H1 (cell line): Measurements from ENCODE around the gene PEX16. TPM values are rescaled to one million over a fixed set of nuclear protein-coding genes. Genes with fewer than 3 reads are reported as not detected.

Experiments used
- CTCF ChIA-PET: fragments of 300-600 bp; sonication (Branson Sonifier 250); formaldehyde crosslinking; loops from one replicate; lab custom pipeline; 2021; ENCODE audit not compliant: partially characterized antibody; lab: Charles Lee
- POLR2A ChIA-PET: fragments of 300-600 bp; sonication (Branson Sonifier 250); formaldehyde crosslinking; loops from one replicate; lab custom pipeline; 2021; ENCODE audit warnings: inconsistent platforms; ENCODE audit not compliant: partially characterized antibody; lab: Charles Lee
- DNase-seq, 2 experiments: peaks; one replicate each; pipeline versions ENCODE4 v3.0.0 to v3.0.0-alpha.2; 2010 to 2022; ENCODE audit warnings: low spot score in 2 of 2, low read depth in 1 of 2, mixed read lengths in 1 of 2
- FAIRE-seq: peaks from 2 replicates; lab custom pipeline; 2011; peaks lifted over from hg19 to GRCh38; lab: Jason Lieb, UNC
- H2AFZ ChIP-seq: 2 replicates; pipeline ENCODE4 v1.8.1; 2012; ENCODE audit warnings: low read length, inconsistent platforms
- H2AK5ac ChIP-seq: 2 replicates; pipeline ENCODE4 v1.6.1; 2013; ENCODE audit warnings: low read depth, low read length
- H2BK120ac ChIP-seq: replicated peaks from 2 replicates; pipeline ENCODE3; 2013; ENCODE audit warnings: low read depth, low read length, inconsistent platforms
- H2BK12ac ChIP-seq: 2 replicates; pipeline ENCODE4 v1.6.1; 2013; ENCODE audit warnings: low read depth, low read length
- H2BK15ac ChIP-seq: 2 replicates; pipeline ENCODE4 v1.6.1; 2013; ENCODE audit warnings: low read length
- H2BK20ac ChIP-seq: 2 replicates; pipeline ENCODE4 v1.6.1; 2013; ENCODE audit warnings: low read length
- H2BK5ac ChIP-seq: 2 replicates; pipeline ENCODE4 v1.6.1; 2013; ENCODE audit warnings: low read depth, low read length
- H3K14ac ChIP-seq: 2 replicates; pipeline ENCODE4 v1.6.1; 2013; ENCODE audit warnings: inconsistent platforms; ENCODE audit not compliant: insufficient read length
- H3K18ac ChIP-seq: 2 replicates; pipeline ENCODE4 v1.6.1; 2013; ENCODE audit warnings: low read length; ENCODE audit errors: extremely low read depth
- H3K23ac ChIP-seq: 2 replicates; pipeline ENCODE4 v1.6.1; 2013; ENCODE audit warnings: inconsistent platforms; ENCODE audit not compliant: insufficient read length
- H3K23me2 ChIP-seq: 2 replicates; pipeline ENCODE4 v1.6.1; 2013; ENCODE audit warnings: low read depth, low read length
- H3K27ac ChIP-seq: 2 replicates; pipeline ENCODE4 v1.6.1; 2011; ENCODE audit warnings: low read depth, low read length, inconsistent platforms
- H3K27me3 ChIP-seq, 4 experiments: replicated peaks in 1 of 4; 1 replicate in 1 of 4; 2 replicates in 3 of 4; pipeline versions ENCODE4 v1.6.1 to v1.8.1; 2011 to 2013; ENCODE audit warnings: low read length in 3 of 4, mild to moderate bottlenecking in 3 of 4, inconsistent platforms in 2 of 4, mixed read lengths in 2 of 4, moderate library complexity in 1 of 4; ENCODE audit not compliant: control insufficient read depth in 3 of 4, insufficient read depth in 3 of 4; ENCODE audit errors: extremely low read depth in 1 of 4
- H3K36me3 ChIP-seq, 4 experiments: 2 replicates each; pipeline versions ENCODE4 v1.6.1 to v1.8.1; 2011 to 2013; ENCODE audit warnings: mild to moderate bottlenecking in 4 of 4, low read length in 3 of 4, moderate library complexity in 2 of 4, control low read depth in 1 of 4, inconsistent platforms in 1 of 4; ENCODE audit not compliant: insufficient read depth in 4 of 4, control insufficient read depth in 2 of 4
- H3K4ac ChIP-seq: replicated peaks from 2 replicates; pipeline ENCODE3; 2013; ENCODE audit warnings: low read length, low read depth, mixed read lengths, inconsistent platforms; ENCODE audit not compliant: insufficient read length
- H3K4me1 ChIP-seq, 4 experiments: replicated peaks in 1 of 4; 1 replicate in 1 of 4; 2 replicates in 3 of 4; pipeline versions ENCODE4 v1.6.1 to v1.8.1; 2011 to 2013; ENCODE audit warnings: low read length in 3 of 4, inconsistent platforms in 2 of 4, mixed read lengths in 1 of 4; ENCODE audit not compliant: insufficient read depth in 4 of 4, control insufficient read depth in 3 of 4
- H3K4me2 ChIP-seq, 2 experiments: 2 replicates each; pipeline versions ENCODE4 v1.6.1 to v1.8.1; 2011 to 2013; ENCODE audit warnings: low read depth in 2 of 2, low read length in 2 of 2, control low read depth in 1 of 2, inconsistent platforms in 1 of 2, mild to moderate bottlenecking in 1 of 2; ENCODE audit not compliant: insufficient read depth in 1 of 2
- H3K4me3 ChIP-seq, 4 experiments: fragments of 200-600, 300-600 bp in 1 of 4; sonication (generic), shearing (Covaris generic), sonication (Bioruptor Twin) in 1 of 4; 2 replicates each; pipeline versions ENCODE4 v1.5.1 to v1.8.1; 2011 to 2016; ENCODE audit warnings: low read length in 4 of 4, low read depth in 3 of 4, control low read depth in 2 of 4, inconsistent platforms in 2 of 4, mild to moderate bottlenecking in 2 of 4, mixed read lengths in 1 of 4, moderate library complexity in 1 of 4; ENCODE audit not compliant: insufficient read depth in 2 of 4; ENCODE audit errors: extremely low read depth in 1 of 4
- H3K56ac ChIP-seq: replicated peaks from 2 replicates; pipeline ENCODE3; 2013; ENCODE audit warnings: low read depth, mild to moderate bottlenecking, mixed read lengths, low read length, inconsistent platforms; ENCODE audit not compliant: insufficient read length
- H3K79me1 ChIP-seq: 2 replicates; pipeline ENCODE4 v1.6.1; 2013; ENCODE audit warnings: low read depth, low read length, control low read depth
- H3K79me2 ChIP-seq, 2 experiments: 2 replicates each; pipeline versions ENCODE4 v1.6.1 to v1.8.1; 2012 to 2013; ENCODE audit warnings: low read length in 2 of 2, mild to moderate bottlenecking in 2 of 2, inconsistent platforms in 1 of 2; ENCODE audit not compliant: insufficient read depth in 2 of 2, control insufficient read depth in 1 of 2
- H3K9ac ChIP-seq, 4 experiments: replicated peaks in 1 of 4; 1 replicate in 1 of 4; 2 replicates in 3 of 4; pipeline versions ENCODE4 v1.6.1 to v1.8.1; 2011 to 2013; ENCODE audit warnings: low read depth in 3 of 4, low read length in 3 of 4, control low read depth in 2 of 4, mild to moderate bottlenecking in 2 of 4, moderate library complexity in 2 of 4, inconsistent platforms in 1 of 4; ENCODE audit errors: extremely low read depth in 1 of 4
- H3K9me3 ChIP-seq, 2 experiments: 2 replicates each; pipeline versions ENCODE4 v1.6.1 to v1.8.1; 2012 to 2013; ENCODE audit warnings: mild to moderate bottlenecking in 2 of 2, moderate library complexity in 2 of 2, control low read depth in 1 of 2, inconsistent platforms in 1 of 2, low read depth in 1 of 2, low read length in 1 of 2, mixed read lengths in 1 of 2; ENCODE audit not compliant: insufficient read depth in 2 of 2
- H4K20me1 ChIP-seq, 2 experiments: replicated peaks in 1 of 2; 2 replicates each; pipeline versions ENCODE3 to v1.8.1; 2011 to 2013; ENCODE audit warnings: inconsistent platforms in 2 of 2, low read length in 2 of 2, mild to moderate bottlenecking in 1 of 2; ENCODE audit not compliant: insufficient read depth in 2 of 2, control insufficient read depth in 1 of 2
- H4K5ac ChIP-seq: 2 replicates; pipeline ENCODE4 v1.6.1; 2013; ENCODE audit warnings: low read length, low read depth, mixed read lengths, inconsistent platforms; ENCODE audit not compliant: insufficient read length
- H4K8ac ChIP-seq: 2 replicates; pipeline ENCODE4 v1.8.0; 2013; ENCODE audit warnings: mild to moderate bottlenecking, moderate library complexity, low read length, inconsistent platforms; ENCODE audit not compliant: insufficient read depth; ENCODE audit errors: extremely low read depth
- H4K91ac ChIP-seq: replicated peaks from 2 replicates; pipeline ENCODE3; 2013; ENCODE audit warnings: low read length, mixed read lengths, inconsistent platforms; ENCODE audit not compliant: insufficient read length
- BRCA1 ChIP-seq: IDR thresholded peaks from 2 replicates; pipeline ENCODE4 v1.6.1; 2012; ENCODE audit warnings: low read depth, low read length, improper control_type of control experiment
- CBX5 ChIP-seq: fragments of 300-800, 300-1000 bp; sonication (generic); IDR thresholded peaks from 2 replicates; pipeline ENCODE4 v1.7.1; 2016; ENCODE audit warnings: antibody characterized with exemption, low read length, low read depth
- CHD2 ChIP-seq: IDR thresholded peaks from 2 replicates; pipeline ENCODE4 v1.6.1; 2012; ENCODE audit warnings: low read length, improper control_type of control experiment
- EP300 ChIP-seq, 2 experiments: IDR thresholded peaks; 1 replicate in 1 of 2; 2 replicates in 1 of 2; pipeline ENCODE4 v1.6.1; 2011 to 2012; ENCODE audit warnings: low read depth in 2 of 2, low read length in 2 of 2, mild to moderate bottlenecking in 2 of 2, borderline replicate concordance in 1 of 2, inconsistent platforms in 1 of 2, moderate library complexity in 1 of 2
- EZH2 ChIP-seq: fragments of 200-600 bp; sonication (generic); IDR thresholded peaks from 2 replicates; pipeline ENCODE4 v1.7.1; 2012; ENCODE audit warnings: low read depth, mild to moderate bottlenecking, moderate library complexity, low read length, inconsistent platforms; ENCODE audit not compliant: severe bottlenecking
- GABPA ChIP-seq: IDR thresholded peaks from 2 replicates; pipeline ENCODE4 v1.6.1; 2011; ENCODE audit warnings: mild to moderate bottlenecking, low read length, moderate library complexity, borderline replicate concordance; ENCODE audit not compliant: insufficient read depth
- KDM4A ChIP-seq: IDR thresholded peaks from one replicate; pipeline ENCODE4 v1.7.1; 2012; ENCODE audit warnings: low read depth, mild to moderate bottlenecking, moderate library complexity, low read length, inconsistent platforms; ENCODE audit not compliant: severe bottlenecking
- MAFK ChIP-seq: IDR thresholded peaks from 2 replicates; pipeline ENCODE4 v1.6.1; 2012; ENCODE audit warnings: low read depth, mild to moderate bottlenecking, improper control_type of control experiment, low read length
- MAX ChIP-seq: IDR thresholded peaks from 2 replicates; pipeline ENCODE4 v1.6.1; 2012; ENCODE audit warnings: inconsistent platforms
- POU5F1 ChIP-seq: IDR thresholded peaks from 2 replicates; pipeline ENCODE4 v1.6.1; 2011; ENCODE audit warnings: low read depth, mild to moderate bottlenecking, low read length, moderate library complexity
- RFX5 ChIP-seq: IDR thresholded peaks from 2 replicates; pipeline ENCODE4 v1.6.1; 2011; ENCODE audit warnings: low read depth, low read length, improper control_type of control experiment, borderline replicate concordance
- SUZ12 ChIP-seq: fragments of 200-600 bp; sonication (generic); IDR thresholded peaks from 2 replicates; pipeline ENCODE4 v1.6.1; 2012; ENCODE audit warnings: mild to moderate bottlenecking, inconsistent platforms, low read length, moderate library complexity, mixed read lengths
- TCF12 ChIP-seq: IDR thresholded peaks from 2 replicates; pipeline ENCODE4 v1.6.1; 2011; ENCODE audit warnings: low read depth, mild to moderate bottlenecking, low read length
- TEAD4 ChIP-seq: IDR thresholded peaks from 2 replicates; pipeline ENCODE4 v1.6.1; 2012; ENCODE audit warnings: low read depth, low read length, inconsistent platforms, mixed read lengths
- WGBS, 2 experiments: shearing (Covaris generic) in 1 of 2; methylation state at CpG; one replicate each; pipeline versions ENCODE4 v1.1.6 to v1.1.7; 2013 to 2015; ENCODE audit warnings: low lambda C conversion rate in 2 of 2, mixed read lengths in 2 of 2, inconsistent platforms in 1 of 2, low coverage in 1 of 2, missing lambda C conversion rate in 1 of 2; ENCODE audit not compliant: insufficient replicate concordance in 2 of 2, insufficient coverage in 1 of 2, insufficient read length in 1 of 2; ENCODE audit errors: extremely low coverage in 1 of 2, missing lambda C conversion rate in 1 of 2; 5-methylcytosine and 5-hydroxymethylcytosine counted together
- polyA plus RNA-seq, 7 experiments: library from polyadenylated mRNA; depleted of rRNA in 3 of 7; stranded (reverse) in 5 of 7; unstranded in 2 of 7; fragments of >200 nt in 5 of 7; fragments of 200-250 nt in 2 of 7; gene quantifications; 1 replicate in 5 of 7; 2 replicates in 1 of 7; 4 replicates in 1 of 7; pipeline versions ENCODE4 v1.2.1 to v1.2.3, GENCODE V29; 2011 to 2013; ENCODE audit warnings: missing spikeins in 2 of 7, mixed read lengths in 2 of 7
- total RNA-seq: library from RNA; stranded (reverse); fragmentation: NEBNext Ultra II Directional; extraction: Animal tissue kit (Norgen Biotek cat#: 25700); gene quantifications from 2 replicates; pipeline ENCODE4 v1.2.1, GENCODE V29; 2021

The PEX16 gene
- total and polyA plus RNA-seq, 2 of the 8 experiments (the other 6 are each of a cell fraction or from before 2014, with no cell fraction given), result 29.2 to 36.0 TPM

- Histone ChIP-seq H3K27ac (no peak overlapping the region), H2AK5ac (no peak overlapping the region), H3K14ac (no peak overlapping the region), H4K5ac (no peak overlapping the region), H2BK20ac (no peak overlapping the region), H3K79me2 (no peaks in the 10 kb centered on the region), H2BK12ac (no peak overlapping the region), H3K27me3 (no peaks in the 10 kb centered on the region), H3K4me1 (peaks cover 6 to 20% (median 15%) of the 10 kb centered on the region in 4 experiments; a peak in 6 of 7 replicates), H4K91ac (no peak overlapping the region), H3K4me3 (no peak overlapping the region), H3K9me3 (no peaks in the 10 kb centered on the region), H3K4ac (no peak overlapping the region), H3K9ac (no peak overlapping the region), H3K56ac (no peak overlapping the region), H3K18ac (no peak overlapping the region), H2AFZ (no peak overlapping the region), H4K20me1 (no peaks in the 10 kb centered on the region), H3K23me2 (no peaks in the 10 kb centered on the region), H2BK15ac (no peak overlapping the region), H2BK120ac (no peak overlapping the region), H3K79me1 (no peaks in the 10 kb centered on the region), H4K8ac (no peak overlapping the region), H3K4me2 (no peak overlapping the region), H2BK5ac (no peak overlapping the region), H3K23ac (no peak overlapping the region), H3K36me3 (peaks cover 3 to 27% (median 9%) of the 10 kb centered on the region in 4 experiments; a peak in 5 of 8 replicates)
- WGBS, 2 experiments, result 96% methylated on average over 5 of the region's 5 CpGs; no CpG with 5 or more reads in 1 of the 2 experiments
- FAIRE-seq (no peak), DNase-seq (no peak)
- ChIA-PET CTCF (interaction anchor here (0.6 to 8.6 kb wide), 8 partner anchors 12 to 510 kb away, joined by 3 to 90 read pairs (median 4); no protein-coding TSS in a partner anchor), POLR2A (interaction anchor here (4.7 kb wide), 1 partner anchor 13 kb away, joined by 17 read pairs; the partner anchor contains the start of gene CRY2)
- TF ChIP-seq MAX (no peak), RFX5 (no peak), BRCA1 (no peak), POU5F1 (no peak), GABPA (no peak), EP300 (IDR thresholded peaks at IDR 0.05; ENCODE audit: borderline replicate concordance in 1 of 2, low read depth in 2 of 2, low read length in 2 of 2) (no peak), TEAD4 (no peak), CBX5 (no peak), CHD2 (no peak), EZH2 (no peak), MAFK (no peak), SUZ12 (no peak), TCF12 (no peak), KDM4A (no peak)
Measured at GRCh38 chr11:45860348-45860747, 57.3 kb downstream of the PEX16 start.
